Stimulated activated CD8-positive, alpha-beta memory T cell treated with anti-CD3 and anti-CD28 coated beads, Interleukin-15, amount 100 ng/mL, for 24 hours (primary cell): ENCODE results near the gene SLC2A13.
"Not testable (repeated sequence)": the region's sequence is repeated elsewhere in the genome, so short reads cannot be mapped to it uniquely, and the experiment has no call there.

ENCODE experiments used
- DNase-seq: peaks from one replicate; pipeline ENCODE4 v3.0.0-alpha.2; 2020; ENCODE audit warnings: low read depth

SLC2A13 gene

DNA sequence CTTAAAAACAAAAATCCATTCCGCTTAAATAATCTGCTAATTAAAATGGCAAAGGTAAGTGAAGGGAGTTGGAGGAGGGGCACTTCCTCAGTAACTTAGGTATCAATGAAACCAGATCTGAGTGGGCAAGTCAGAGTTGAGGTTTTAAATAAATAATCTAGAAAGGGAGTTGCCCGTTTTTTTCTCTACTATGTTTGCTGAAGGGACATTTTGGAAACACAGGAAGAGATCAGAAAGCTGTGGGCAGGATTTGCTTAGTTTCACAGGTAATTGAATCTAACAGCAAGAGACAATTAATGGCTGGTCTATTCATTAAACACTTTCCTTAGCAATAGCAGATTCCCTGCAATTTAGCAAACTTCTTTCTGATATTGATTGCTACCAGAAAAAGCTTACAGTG is 300.2 kb downstream of the SLC2A13 start:
- no peak for DNase-seq

DNA sequence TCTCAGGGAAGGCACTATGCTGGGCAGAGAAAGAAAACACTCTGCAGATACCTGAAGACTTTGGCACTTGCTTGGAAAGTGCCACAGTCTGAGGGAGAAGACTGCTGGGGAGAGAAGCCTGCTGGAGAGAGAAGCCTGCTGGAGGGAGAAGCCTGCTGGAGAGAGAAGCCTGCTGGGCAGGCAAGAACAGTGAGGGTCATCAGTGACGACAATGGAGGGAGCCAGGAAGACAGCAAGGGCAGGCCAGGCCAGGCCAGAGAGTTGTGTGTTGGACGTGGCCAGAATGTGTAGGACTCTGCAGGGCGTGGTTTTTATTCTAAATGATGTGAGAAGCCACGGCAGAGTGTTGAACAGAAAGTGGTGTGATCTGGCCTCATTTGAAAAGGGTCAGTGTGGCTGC is 301.0 kb downstream of the SLC2A13 start:
- no peak for DNase-seq

DNA sequence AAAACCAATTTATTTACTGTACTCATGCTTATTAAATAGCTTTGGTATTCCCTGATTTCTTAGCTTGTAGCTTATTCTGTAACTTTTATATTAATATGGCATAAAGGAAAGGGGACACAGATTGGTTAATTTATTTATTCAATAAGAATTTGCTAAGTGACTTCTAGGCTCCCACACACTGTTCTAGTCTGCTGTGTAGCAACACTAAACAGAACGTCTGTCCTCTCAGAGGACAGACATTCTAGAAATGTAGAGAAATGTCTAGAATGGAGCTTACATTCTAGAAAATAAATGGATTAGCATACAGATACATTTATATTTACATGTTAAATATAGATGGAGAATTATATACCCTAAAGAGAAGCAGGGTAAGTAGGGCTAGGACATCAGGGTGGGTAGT is 301.4 kb downstream of the SLC2A13 start:
- DNase-seq = no peak

DNA sequence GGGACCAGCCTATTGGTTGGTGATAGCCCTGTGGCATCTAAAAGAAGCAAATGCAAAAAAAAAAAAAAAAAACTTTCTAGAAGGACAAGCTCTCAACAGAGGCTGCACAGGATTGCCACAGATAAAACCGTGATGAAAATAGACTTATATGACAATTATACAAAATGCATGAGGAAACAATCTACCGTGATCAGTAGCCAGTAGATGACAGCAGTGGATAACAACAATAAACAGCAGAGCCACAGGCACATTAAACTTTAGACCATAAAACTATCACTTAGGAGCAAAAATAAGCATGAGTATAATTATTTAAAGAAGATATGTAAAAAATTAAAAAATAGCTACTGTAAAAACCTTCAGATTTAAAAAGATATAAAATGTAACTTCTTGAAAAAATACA is 302.7 kb downstream of the SLC2A13 start:
- DNase-seq = no peak

DNA sequence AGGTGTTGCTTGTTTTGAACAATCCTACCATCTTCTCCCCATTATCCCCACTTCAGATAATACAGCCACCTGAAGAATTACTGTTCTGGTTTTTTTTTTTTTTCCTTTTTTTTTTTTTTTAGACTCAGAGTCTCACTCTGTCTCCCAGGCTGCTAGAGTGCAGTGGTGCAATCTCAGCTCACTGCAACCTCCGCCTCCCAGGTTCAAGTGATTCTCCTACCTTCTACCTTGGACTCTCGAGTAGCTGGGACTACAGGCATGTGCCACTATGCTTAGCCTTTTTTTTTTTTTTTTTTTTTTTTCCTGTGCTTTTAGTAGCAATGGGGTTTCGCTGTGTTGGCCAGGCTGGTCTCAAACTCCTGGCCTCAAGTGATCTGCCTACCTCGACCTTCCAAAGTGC is 306.9 kb downstream of the SLC2A13 start:
- DNase-seq = no peak

DNA sequence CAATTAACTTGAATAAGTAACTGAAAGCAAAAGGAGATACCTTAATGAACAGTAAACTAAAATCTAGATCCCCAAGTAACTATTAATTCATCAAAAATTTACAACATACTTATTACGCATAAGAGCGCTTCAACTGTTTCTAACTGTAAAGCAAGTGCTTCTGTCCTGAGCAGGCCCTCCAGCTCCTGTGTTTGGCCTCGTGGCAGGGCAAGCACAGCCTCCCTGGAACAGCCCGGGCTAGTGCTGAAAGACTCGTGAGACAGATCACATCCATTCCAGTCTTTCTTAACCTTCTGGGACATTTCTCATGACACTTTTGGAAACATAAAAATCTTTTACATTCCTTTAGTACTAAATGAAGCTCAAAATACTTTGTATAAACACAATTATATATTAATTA is 307.5 kb downstream of the SLC2A13 start:
- DNase-seq = no peak

DNA sequence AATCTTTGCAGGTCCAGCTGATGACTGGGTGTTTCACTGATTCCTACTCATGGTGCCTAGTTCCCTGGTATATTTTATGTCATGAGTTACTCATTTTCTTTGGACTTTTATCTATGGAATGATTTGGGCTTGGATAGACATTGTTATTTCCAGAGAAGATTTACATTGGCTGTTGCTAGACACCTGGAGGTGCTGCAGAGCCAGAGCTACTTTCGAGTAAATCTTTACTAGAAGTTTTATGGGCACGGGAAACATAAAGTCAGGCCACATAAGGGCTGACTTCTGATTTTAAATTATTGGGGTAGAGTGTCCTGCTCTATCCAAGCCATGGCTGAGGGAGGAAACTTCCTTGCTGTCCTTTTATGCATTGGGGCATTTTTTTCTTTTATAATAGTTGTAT is 310.4 kb downstream of the SLC2A13 start:
- no peak for DNase-seq

DNA sequence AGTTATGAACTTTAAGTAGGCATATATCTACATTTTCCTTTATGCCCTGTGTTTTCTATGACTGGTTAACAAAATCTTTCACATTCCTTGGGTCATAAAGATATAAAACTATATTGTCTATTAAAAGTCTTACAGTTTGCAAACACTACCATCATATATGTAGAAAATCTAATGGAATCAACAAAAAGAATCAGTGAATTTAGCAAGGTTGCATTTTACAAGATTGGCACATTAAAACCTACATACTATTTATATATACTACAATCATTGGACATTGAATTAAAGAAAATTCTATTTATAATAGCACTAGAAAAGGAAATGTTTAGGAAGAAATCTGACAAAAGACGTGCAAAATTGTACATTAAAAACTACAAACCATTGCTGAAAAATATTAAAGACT is 312.9 kb downstream of the SLC2A13 start:
- DNase-seq = no peak

DNA sequence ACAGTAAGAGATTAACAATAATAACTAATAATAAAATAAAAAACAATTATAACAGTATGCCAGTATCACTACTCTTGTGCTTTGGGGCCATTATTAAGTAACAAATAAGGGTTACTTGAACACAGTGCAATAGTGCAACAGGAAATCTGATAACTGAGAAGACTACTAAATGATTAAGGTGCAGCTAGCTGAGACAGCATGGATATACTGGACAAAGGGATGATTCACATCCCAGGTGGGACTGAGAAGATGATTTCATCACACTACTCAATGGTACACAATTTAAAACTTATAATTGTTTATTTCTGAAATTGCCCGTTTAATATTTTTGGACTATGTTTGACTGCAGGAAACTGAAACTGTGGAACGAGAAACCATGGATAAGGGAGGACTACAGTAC is 317.6 kb downstream of the SLC2A13 start:
- no peak for DNase-seq

DNA sequence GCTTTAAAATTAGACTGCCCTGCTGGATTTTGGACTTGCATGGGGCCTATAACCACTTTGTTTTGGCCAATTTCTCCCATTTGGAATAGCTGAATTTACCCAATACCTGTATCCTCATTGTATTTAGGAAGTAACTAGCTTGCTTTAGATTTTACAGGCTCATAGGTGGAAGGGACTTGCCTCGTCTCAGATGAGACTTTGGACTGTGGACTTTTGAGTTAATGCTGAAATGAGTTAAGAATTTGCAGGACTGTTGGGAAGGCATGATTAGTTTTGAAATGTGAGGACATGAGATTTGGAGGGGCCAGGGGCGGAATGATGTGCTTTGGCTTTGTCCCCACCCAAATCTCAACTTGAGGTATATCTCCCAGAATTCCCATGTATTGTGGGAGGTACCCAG is 320.1 kb downstream of the SLC2A13 start:
- not testable (repeated sequence) for DNase-seq

DNA sequence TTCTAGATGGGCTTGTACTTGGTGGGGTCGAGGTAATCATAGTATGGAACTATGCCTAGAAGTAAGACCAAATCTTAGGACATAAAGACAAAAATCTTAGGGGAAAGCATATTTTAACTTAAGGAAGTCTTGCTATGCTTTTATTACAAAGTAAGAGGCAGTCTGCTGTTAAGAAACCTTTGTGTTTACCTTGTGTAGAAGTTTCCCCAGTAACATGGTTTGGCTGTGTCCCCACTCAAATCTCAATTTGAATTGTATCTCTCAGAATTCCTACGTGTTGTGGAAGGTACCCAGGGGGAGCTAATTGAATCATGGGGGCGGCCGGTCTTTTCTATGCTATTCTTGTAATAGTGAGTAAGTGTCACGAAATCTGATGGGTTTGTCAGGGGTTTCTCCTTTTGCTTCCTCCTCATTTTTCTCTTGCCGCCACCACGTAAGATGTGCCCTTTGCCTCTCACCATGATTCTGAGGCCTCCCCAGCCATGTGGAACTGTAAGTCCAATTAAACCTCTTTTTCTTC is 323.8 kb downstream of the SLC2A13 start:
- no peak for DNase-seq

DNA sequence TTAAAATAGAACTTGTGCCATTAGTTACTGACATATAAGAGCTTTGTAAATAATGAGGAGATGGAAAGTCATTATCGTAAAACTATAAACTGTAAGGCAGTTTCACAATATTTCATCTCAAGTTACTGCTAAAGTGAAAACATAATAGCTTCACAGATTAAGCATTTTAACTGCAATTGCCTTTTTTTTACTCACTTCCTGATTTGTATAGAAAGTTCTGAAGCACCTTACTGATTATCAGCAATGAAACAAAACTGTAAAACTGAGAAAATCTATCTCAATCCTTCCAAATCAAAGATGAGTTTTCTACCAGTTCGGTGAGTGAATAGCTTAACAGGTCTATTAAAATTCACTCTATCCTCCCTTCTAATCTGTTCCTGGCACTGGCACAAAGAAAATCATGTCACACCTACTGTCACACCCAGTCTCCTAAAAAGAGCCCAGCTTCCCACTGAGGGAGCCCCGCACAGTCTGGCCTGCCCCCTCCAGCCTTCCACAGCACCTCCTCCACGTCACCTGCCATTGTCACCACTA is 324.9 kb downstream of the SLC2A13 start:
- DNase-seq = no peak

DNA sequence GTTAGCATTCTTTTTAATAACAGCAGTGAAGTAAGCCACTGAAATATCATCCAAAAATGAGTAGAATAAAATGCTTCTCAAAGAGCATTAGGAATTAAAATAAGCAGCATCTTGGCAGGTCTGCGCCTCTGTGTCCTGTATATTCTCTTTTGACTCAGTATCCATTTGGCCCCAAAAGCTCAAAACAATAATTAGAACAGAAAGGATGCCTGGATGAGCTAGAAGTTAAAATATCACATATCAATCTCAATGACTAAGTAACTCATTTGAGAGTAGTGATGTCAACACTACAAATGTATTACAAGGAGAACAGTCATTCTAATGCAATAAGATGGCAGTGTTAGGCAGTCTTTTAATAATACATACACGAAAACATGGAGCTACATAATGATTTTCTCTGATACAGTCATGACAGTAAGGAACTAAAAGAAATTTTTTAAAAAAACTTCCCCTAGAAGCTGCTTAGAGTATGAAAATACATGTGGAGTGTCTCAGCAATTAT is 325.4 kb downstream of the SLC2A13 start:
- DNase-seq = no peak

DNA sequence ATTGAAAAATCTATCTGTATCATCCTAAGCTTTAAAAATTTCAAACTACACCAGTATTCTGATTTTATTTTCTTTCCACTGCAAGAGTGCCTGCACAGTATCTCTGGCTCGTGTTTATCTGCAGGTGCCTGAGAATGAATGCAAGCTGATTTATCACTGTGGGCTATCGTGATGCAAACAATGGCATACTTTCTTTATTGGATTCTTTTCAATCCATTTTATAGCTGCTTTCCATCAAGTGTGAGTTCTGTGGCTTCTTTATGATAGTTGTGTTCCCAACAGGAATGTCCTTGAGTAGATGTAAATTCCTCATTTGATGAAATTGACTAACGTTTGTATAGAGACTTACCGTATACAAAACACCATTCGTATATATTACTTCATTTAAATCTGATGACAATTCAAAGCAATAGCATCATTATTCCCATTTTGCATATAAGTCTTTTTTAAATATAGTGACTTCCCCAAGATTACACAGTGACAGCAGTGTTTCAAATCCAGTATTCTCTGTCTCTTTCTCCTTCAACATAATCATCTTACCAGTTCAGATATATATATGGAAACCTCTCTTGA is 326.0 kb downstream of the SLC2A13 start:
- no peak for DNase-seq

DNA sequence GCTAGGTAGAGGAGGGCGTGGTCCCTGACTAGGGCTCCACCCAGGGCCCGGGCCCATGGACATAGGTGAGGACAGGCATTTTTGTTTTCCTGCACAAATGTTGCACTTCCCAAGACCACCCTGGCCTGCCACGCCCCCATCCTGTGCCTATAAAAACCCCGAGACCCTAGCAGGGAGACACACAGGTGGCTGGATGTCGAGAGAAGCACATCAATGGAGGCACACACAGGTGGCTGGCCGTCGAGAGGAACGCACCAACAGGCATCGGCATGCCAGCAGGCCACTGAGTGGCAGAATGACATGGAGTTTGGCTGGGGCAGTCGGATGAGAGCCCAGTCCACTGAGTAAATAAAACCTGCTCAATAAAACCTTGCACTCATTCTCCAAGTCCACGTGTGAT is 328.4 kb downstream of the SLC2A13 start:
- no peak for DNase-seq

DNA sequence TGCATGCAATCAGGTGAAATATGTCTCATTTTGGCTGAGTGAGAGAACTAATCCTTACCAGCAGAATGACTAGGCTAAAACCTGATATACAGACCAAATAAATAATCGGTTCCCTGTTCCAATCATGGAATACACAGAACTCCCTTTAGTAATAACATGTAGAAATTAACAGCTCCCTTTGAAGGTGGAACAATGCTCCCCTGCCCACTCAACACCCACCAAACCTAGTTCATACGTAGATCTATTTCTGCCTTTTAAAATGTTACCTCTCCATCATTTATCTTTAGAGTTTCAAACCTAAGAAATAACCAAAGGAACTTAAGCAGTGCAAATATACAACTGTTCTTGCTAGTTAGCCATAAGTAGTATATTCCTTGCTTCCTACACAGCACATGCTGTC is 332.6 kb downstream of the SLC2A13 start:
- no peak for DNase-seq

DNA sequence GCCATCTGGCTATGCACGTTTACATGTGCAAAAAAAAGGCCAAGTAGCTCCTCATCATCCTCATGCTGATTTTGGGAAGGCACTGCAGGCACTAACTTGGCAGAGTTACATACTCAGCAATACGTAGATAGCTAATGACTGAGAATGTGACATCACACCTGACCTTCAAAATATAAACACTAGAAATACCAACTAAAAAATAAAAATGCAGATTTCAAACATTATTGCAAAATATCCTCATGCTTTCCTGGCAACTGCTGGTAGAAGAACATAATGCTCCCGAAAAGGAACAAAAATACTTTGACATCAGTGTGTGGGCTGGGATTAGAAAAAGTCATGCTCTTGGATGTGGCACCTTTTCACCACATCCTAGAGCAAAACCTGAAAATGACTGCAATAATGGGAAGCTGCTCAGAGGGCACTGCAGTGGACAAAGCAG is 333.0 kb downstream of the SLC2A13 start:
- DNase-seq = no peak

DNA sequence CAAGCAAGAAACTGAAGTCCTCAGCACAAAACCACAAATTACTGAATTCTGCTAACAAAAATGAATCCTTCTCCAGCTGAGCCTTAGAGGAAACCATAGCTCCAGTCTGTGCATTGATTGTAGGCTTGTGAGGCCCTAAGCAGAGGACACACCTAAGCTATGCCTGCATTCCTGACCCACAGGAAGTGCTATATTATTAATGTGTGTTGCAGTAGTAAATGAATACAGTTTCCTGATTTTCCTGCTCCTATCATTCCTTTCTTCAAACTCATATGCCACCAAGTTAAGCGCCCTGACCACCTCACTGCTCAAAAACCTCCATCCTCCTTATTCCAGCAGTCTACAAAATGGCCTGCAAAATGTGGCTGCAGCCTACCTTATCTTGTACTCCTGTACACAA is 334.4 kb downstream of the SLC2A13 start:
- no peak for DNase-seq

DNA sequence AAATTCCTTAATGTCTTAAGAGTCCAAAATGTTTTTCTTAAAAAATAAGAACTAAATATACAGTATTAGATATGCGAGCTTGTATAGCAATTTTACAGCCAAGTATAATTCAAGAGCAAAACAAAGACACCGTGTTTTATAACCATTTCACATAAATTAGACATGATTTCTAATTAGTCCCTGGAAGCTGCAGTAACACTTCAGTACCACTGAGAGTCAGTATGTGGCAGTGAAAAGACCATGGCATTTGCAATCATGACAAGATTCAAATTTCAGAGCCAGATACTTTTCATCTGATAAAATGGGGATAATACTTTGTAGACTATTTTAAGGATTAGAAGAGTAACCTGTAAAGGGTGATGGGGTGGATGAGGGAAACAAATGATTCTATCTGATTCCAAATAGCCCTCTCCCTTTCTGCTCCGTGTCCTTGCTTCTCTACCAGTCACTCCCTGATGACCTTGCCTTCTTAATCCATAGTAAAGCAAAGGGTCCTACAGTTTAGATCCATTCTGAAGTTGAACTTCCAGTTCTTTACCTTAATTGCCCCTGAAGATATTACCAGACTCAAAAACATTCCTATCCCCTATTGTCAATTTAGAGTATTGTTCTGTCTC is 340.8 kb downstream of the SLC2A13 start:
- no peak for DNase-seq

DNA sequence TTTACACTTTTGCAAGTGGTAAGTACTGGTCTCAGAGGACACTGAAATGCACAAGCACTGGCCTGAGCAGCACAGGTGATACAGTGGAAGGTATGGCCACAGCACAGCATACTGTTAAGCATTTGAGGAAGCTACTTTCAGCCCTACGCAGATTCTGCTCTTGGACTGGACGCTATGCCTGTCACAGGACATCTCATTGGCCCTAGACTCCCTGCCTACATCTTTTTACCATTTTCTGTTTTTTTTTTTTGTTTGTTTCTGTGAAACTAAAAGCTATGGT is 342.1 kb downstream of the SLC2A13 start:
- DNase-seq = no peak

DNA sequence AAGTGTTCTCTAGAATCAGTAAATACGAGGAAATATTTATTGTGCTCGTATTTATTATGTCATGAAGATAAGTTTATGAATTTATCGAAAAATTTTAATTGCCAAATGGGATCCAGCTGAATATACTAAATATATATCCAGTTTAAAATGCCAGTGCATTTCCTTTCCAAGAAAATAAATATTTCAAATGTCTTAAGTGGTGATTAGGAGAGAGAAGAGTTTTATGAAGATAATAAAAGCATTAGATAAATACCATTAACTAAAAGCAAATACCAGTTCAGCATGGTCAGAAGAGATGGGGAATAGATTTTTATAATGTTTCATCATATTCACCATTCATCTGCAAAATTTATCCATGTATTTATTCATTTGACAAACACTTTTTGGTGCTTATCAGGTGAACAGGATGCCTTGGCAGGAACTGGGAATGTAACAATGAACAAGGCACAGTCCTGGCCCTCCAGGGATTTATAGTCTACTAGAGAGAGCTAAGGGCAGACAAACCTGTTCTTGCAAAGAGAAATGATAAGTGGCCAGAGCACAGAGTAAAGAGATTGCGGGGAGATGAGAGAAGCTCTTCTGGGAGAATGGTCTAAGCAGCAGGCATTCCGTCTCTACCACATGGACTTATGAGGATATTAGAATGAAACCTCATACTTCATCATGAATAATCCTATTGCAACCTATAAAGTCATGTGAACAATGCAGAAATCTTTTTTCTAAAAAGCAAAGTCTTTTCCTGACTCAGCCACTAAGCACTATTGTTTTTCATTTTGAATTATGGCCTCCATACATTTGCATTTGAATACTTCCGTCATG is 342.6 kb downstream of the SLC2A13 start:
- DNase-seq = no peak

DNA sequence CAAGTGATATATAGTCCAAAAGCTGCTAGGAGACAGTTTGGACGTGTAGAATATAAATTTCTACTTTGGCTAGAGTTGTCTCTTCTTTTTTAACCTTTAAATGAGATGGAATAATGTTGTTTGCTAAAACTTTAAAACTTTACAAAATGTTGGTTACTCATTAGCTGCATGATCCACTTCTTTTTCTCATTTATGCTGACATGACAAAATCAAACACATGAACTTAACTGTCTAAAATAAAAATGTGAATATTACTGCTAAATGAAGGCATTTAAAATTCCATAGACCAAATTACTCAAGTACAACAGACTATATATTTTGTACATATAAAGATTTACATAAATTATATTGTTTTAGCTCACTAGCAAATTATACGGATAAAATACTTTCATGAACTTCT is 350.4 kb downstream of the SLC2A13 start:
- DNase-seq = no peak

DNA sequence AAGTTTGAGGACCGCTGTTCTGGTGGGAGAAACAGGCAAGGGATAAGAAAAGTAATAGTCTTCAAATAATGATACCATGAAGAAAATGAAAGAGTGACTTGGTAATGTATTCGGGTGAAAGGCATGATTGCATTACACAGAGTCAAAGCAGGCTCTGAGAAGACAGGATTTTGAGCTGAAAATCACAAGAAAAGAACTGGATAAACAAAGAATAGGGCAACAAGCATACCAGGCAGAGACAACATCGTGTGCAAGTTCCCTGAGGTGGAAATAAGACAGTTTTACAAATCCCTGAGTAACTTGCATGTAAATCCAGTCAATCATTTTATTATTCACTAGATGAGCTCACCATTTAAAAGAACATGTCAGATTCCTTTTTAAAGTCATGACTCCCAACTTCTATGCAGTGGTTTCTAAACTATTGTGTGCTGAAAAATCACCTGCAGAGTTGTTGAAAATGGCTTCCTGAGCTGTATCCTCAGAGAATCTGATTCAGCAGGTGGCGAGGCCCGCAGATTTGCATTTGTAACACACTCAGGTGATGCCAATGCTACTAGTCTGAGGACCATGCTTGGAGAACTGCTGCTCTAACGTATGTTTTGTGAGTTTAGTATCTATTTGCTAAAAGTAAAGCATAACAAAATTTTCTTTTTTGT is 353.3 kb downstream of the SLC2A13 start:
- DNase-seq = no peak
